Activated CD4-positive, alpha-beta T cell treated with anti-CD3 and anti-CD28 coated beads, Interleukin-2, amount 50 U/mL, for 4 hours (primary cell): ENCODE results near the gene DDO.
"Not testable (repeated sequence)": the region's sequence is repeated elsewhere in the genome, so short reads cannot be mapped to it uniquely, and the experiment has no call there.

Source experiments
- DNase-seq, 2 experiments: peaks; one replicate each; pipeline ENCODE4 v3.0.0-alpha.2; 2020

DDO gene

DNA sequence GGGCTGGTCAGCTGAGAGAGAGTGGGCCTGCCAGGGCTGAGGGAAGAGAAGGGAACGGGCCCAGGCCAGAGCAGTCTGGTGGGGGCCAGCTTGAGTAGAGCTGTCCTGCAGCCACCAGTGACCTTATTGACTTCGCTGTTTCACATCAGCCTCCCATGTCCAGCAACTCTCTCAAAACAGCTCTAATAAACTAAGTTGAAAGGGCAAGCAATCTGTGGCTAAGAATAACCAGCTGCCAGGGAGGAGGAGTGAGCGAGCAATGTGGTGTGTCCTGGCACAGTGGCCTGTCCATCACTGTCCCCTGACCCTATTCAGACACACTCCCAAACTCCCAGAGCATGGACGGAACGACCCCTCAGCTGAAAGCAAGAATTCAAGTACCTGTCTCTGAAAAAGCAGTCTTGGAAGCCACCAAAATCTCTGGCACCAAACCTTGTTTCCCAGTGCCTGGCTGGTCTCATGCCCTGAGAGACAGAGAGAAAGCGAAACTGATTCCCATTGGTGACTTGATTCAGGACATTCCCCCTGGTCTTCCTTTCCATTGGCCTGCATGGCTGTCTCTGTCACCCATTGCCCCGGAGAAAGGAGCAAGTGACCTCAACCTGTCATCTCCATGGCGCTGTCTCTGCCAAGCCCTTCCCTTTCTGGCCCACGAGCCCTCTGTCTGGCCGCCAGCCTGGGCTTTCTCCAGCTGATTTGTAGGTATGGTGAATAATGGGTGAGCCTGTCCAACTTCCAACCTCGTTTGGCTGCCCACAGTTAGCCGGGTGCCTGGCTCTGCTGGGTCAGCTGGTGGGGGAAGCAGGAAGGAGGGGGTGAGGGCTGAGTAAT, at the start of gene DDO:
DDO (minus strand) TSS at position 490 of the 831 bp plus-strand sequence. CDS start 2,113 bp downstream, outside the sequence.
- no peak for DNase-seq

GRCh38 chr6:110462884-110463481, 47.6 kb upstream of the DDO start:
- no peak for DNase-seq

DNA sequence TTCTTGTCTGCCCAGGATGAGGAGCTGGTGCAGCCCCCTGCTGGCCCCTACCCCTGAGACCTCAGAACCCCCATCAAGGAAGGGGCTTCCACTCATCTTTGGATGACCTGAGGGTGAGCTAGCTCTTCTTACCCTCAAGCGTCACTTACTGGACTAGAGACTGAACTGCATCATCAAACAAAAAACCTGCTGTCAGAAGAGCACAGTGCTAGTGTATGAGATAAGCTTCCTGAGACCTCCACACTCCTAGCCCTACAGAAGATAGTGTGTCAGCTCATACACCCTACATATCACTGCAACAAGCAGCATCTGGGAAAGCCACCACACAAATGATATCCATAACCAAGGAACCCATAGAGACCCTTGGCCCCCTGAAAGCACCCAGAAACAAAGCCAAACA, 46.0 kb upstream of the DDO start:
- DNase-seq = no peak

GRCh38 chr6:110459137-110459536, 43.8 kb upstream of the DDO start:
- no peak for DNase-seq

DNA sequence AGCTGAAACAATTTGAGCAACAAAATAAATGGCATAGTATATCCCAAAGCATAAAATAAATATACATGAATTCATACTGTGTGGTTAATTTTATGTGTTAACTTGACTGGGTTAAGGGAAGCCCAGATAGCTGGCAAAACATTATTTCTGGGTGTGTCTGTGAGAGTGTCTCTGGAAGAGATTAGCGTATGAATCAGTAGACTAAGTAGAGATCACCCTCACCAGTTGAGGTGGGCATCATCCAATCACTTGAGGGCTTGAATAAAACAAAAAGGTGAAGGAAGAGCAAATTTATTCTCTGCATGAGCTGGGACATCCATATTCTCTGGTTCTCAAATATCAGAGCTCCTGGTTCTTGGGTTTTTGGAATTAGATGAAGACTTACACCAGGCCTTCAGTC, 43.1 kb upstream of the DDO start:
- no peak for DNase-seq

GRCh38 chr6:110457567-110458175, 42.3 kb upstream of the DDO start:
- DNase-seq = not testable (repeated sequence)

DNA sequence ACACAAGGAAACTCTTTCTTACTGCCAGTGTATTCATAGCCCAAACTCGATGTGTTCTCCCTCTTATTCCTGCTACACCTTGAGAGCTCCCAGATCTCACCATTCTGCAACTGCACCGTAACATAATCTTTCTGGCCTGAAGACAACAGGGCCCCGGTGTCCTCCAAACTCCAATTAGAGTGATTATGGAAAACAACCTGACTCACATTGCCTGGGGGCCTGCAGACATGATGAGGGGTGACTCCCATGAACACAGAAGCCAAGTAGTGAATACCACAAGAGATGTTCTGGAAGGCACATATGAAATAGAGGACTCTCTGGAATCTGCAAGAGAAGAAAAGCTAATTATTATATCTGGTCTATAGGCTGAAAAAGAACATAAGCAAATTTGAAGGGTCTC, 41.3 kb upstream of the DDO start:
- DNase-seq = no peak

DNA sequence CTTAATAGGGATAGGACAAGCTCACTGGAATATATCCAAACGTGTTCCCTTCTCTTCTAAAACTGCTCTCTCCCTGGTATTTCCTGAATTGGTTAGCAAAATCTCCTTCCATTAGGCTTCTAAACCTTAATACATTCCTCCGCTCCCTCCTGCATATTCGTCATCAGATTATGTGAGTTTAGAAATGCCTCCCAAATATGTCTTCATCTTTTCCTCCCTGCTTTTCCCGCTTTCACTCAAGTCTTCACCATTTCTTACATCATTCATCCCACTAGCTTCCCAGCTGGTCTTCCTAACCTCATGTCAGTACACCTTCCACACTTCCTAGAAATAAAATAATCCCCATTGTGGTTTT, 34.1 kb upstream of the DDO start:
- no peak for DNase-seq

- DNase-seq = no peak
Observed at GRCh38 chr6:110448846-110449540, 33.6 kb upstream of the DDO start.

DNA sequence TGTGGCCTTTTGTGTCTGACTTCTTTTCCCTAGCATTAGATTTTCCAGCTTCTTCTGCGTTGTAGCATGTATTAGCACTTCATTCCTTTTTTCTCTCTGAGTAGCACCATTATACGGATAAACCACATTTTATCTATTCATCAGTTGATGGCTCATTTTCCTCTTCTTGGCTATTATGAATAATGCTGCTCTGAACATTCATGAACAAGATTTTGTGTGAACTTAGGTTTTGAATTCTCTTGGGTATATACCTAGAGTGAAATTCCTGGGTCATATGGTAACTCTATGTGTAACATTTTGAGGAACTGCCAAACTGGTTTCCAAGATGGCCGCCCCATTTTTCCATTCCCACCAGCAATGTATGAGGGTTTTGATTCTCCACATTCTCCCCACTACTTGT, 32.4 kb upstream of the DDO start:
- no peak for DNase-seq

DNA sequence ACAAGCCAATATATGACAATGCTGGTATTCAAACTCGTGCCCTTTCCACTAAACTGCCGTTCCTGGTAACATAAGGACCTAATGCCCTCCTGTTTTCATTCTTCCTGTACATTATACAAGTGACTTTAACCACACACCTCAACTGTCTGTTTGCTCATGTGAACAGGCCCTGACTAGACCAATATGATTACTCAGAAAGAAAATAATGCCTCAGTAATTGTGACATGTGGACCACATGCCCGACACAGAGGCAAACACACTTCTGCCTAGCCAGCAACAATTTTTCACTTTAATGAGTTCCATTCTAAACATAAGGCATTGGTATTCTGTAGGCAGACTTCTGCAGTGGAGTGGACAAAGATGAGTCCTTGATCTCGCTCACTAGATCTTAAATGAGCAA, 31.0 kb upstream of the DDO start:
- no peak for DNase-seq

- DNase-seq = no peak
Observed at GRCh38 chr6:110440026-110440425, 24.7 kb upstream of the DDO start.

GRCh38 chr6:110439356-110439755, 24.0 kb upstream of the DDO start:
- DNase-seq = no peak

DNA sequence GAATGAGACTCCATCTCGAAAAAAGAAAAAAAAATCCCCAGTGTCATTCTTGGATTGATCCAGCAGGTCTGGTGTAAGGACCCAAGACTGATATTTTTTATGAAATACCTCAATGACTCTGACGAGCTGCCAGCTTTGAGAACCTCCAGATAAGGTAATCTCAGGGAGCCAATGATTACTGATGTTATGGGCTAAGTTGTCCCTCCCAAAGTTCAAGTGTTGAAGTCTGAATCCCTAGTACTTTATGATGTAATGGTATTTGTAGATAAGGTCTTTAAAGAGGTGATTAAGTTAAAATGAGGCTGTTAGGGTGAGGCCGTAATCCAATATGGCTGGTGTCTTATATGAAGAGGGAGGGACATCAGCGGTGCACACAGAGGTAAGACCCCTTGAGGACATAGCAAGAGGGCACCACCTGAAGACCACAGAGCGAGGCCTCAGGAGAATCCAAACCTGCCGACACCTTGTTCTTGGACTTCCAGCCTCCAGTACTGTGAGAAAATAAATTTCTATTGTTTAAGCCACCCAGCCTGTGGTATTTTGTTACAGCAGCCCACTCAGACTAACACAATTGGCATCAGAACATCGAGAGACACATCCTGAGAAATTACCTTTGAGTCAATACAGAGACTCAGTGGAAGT, 19.7 kb upstream of the DDO start:
- no peak for DNase-seq

GRCh38 chr6:110432285-110432900, 17.0 kb upstream of the DDO start:
- DNase-seq = no peak

DNA sequence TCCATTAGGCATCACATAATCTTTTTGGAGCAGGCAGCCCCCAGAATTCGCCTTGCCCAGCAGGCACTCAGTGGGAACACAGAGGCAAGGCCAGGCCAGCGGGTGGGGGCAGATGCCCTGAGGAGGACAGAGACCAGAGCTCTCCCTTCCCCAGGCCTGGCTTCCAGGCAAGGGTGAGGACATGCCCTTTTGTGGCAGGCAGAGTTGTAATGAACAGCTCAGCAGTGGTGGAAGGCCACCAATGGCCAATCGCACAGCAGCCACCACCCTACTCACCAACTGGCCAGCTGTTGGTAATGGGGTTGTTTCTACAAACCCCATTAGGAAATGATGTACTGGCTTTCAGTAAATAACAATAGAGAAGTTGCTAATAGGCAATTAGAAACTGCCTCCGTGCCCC, 15.4 kb upstream of the DDO start:
- no peak for DNase-seq

GRCh38 chr6:110430236-110430635, 14.9 kb upstream of the DDO start:
- no peak for DNase-seq

- DNase-seq = no peak
Observed at GRCh38 chr6:110428153-110428552, 12.8 kb upstream of the DDO start.

DNA sequence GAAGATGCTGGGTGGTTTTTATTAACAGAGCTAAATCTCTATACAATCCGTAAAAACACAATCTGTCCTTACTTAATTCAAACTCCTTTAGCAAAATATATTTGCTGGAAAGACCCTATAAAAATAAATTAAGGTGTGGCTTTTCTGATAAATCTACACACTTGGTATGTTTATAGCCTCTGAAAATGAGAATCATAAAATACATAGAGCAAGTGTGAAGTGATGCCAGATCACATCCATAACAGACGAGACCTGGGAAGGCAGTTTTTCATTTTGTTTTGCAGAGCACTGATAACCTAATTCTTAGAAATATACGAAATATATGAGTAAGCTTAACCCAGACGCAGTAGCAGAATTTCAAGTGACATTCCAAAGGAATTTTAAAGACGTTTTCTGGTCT, 10.4 kb upstream of the DDO start:
- DNase-seq = no peak

DNA sequence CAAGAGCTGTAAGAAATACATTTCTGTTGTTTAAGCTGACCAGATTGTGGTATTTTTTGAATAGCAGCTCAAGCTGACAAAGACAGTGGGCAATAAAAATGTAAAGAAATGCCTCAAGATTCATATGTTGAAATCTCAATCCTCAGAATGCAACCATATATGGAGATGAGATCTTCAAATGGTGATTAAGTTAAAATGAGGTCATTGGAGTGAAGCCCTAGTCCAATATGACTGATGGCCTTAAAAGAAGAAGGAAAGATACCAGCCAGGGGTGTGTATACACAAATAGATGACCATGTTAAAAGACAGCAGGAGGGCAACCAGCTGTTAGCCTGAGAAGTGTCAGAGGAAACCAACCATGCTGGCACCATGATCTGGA, 7.1 kb upstream of the DDO start:
- DNase-seq = no peak

- no peak for DNase-seq
Observed at GRCh38 chr6:110421749-110422443, 6.5 kb upstream of the DDO start.
